ENCODE measurements around the gene MYH16.
"Not testable (repeated sequence)": the region's sequence is repeated elsewhere in the genome, so short reads cannot be mapped to it uniquely, and the experiment has no call there.

Gene MYH16

DNA sequence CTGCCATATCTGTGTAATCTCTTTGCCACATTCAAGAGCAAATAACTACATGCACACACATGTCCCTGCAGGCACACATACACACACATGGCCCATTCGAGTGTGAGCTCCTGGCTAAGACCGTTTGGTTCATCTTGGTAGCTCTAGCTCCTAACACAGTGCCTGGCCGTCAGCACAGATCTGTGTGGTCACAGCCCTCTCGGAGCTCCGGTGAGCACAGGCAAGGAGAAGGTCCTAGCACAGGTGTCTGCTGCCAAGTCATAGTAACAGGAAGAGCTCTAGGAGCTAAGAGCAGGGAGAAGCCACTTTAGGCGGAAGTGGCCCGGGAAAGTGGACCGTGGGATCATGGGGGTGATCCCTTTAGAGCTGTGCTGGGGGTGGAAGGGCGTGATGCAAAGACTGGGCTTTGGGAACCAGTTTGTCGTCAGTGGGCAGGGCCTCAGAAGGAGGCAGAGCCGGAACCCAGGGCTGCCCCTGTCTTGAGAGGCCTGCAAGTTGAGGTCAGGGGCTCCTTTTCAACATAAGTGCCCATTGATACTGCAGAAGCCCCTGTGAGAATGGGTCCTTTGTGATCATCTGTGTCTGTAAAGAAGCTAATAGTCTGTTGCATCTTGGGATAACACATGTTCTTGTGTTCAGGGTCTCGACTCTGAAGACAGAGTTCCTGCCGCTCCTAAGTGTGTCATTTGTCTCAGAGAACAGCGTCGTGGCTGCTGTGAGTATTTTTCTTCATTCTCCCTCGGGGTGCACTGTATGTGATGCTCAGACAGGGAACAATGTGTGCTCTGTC is 85.3 kb downstream of the MYH16 start:
- DNase-seq = no peak

DNA sequence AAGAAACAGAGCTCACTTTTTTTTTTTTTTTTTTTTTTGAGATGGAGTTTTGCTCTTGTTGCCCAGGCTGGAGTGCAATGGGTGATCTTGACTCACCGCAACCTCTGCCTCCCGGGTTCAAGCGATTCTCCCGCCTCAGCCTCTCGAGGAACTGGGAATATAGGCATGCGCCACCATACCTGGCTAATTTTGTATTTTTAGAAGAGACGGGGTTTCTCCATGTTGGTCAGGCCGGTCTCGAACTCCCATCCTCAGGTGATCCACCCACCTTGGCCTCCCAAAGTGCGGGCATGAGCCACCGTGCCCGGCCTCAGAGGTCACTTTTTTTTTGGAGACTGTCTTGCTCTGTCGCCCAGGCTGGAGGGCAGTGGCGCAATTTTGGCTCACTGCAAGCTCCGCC is 85.9 kb downstream of the MYH16 start:
- DNase-seq = not testable (repeated sequence)

DNA sequence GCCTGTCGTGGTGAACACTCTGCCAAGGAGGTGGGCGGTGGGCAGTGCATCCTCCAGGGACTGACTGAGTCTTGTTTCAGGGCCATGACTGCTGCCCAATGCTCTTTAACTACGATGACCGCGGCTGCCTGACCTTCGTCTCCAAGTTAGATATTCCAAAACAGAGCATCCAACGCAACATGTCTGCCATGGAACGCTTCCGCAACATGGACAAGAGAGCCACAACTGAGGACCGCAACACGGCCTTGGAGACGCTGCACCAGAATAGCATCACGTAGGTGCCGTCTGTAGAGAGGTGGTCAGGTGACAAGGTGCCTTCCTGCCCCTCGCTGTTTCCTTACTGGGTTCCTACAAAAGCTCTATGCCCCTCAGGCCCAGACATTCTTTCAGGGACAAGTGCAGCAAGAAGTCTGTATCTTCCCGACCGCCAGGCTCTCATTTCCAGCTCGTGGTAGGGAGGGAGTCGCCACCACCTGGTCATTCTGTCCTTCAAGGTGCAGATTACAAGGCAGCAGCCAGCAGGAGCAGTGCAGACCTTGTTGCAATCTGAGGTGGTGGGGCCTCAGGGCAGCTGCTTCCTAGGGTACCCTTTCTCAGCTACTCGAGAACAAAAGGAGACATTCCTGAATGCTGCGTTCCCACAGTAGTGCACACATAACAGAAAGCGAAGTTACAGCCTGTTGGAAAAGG is 87.0 kb downstream of the MYH16 start:
- no peak for DNase-seq

Data from NCI-H2171 (cell line).